NCI-H1048 (cell line): Measurements from ENCODE around the gene AGBL3.
A peak's percentile ranks its signal among the peaks of the same experiment; 100 is the strongest.
"Not testable (repeated sequence)": the region's sequence is repeated elsewhere in the genome, so short reads cannot be mapped to it uniquely, and the experiment has no call there.

Experiments
- DNase-seq: peaks from one replicate; lab custom pipeline; 2025; lab: John Stamatoyannopoulos, UW

Gene AGBL3

DNA sequence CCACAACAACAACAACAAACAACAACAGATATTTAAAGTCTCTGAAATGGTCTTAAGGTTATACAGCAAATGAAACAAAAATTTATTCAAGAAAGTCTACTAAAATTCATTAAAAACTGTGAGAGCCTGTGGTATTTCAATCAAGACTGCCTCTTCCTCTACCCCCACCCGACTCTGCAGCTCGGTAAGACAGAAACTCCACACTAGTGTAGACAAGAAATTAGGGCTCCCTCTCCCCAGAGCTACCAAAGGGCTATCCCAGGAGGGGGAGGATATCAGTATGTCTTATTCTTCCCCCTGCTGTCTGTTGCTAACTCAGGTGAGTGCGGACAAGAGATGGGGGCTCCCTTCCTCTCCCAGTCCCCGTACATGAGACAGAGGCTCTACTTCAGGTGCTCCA is 90.6 kb downstream of the AGBL3 start:
- DNase-seq, result no peak

DNA sequence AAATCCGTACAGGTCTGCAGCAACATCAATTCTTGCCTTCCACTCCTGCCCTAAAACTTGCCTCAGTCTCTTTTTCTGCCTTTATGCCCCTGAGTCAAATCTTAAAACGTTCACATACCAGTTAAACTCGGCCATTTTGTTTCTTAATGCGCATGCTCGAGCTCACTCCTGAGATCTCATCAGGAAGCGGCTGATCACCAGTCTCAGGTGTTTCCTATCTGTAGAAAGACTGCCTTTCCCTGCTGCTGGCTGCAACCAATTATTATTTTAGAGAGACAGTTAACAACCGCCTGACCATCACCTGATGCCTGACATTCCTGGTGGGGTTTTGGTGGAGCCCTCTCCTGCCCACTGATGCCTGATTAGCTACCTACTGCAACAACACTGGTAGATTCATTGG is 91.3 kb downstream of the AGBL3 start:
- DNase-seq, result no peak

DNA sequence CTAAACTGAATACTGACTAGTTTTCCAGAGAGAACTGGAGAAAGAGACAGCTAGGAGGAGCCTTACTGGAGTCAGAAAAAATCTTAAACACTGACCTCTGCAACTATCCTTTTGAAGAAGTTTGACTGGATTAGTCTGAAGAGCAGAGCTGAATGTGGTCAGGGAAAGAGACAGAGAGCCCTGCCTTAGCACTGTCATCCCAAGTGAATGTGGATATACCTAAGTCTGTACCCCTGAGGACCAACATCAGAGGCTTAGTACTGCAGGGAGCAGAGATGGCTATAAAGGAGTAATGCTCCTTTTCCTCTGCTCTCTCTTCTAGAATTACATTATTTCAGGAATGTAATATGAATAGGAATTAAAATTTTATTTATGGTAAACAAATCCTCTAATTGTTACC is 91.7 kb downstream of the AGBL3 start:
- no peak for DNase-seq

DNA sequence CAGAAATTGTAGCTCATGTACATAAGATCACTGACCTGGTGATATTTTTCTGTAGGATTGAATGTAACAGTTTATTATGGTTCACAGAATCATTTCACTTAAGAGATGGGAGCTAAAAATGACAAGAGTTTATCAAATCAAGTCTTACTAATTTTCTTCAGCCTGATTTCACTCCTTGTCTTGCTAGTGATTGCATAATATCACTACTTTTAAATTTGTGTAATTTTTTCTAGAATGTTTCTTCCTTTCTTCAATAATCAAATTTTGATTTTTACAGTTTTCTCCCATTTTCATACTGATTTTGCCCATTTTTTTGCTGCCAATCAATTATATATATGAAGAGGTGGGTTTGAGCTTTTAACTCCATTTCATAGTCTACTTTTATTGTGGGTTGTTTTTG is 92.8 kb downstream of the AGBL3 start:
- DNase-seq, result no peak

DNA sequence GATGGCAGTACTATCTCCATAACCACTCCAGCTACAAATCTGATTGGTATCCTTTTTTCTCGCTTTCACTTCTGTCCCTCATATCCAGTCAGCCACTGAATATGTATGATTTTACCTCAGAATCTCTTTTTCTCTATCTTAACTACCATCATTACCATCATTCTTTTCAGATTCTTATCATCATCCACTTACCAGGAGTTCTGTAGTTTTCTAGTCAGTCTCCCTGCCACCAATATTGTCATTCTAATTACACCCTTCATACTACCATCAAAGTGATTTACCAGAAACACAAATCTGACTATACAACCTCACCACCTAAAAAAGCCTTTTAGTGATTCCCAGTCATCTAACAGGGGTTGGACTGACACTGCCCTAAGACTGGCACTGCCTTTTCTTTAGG is 96.7 kb downstream of the AGBL3 start:
- no peak for DNase-seq

DNA sequence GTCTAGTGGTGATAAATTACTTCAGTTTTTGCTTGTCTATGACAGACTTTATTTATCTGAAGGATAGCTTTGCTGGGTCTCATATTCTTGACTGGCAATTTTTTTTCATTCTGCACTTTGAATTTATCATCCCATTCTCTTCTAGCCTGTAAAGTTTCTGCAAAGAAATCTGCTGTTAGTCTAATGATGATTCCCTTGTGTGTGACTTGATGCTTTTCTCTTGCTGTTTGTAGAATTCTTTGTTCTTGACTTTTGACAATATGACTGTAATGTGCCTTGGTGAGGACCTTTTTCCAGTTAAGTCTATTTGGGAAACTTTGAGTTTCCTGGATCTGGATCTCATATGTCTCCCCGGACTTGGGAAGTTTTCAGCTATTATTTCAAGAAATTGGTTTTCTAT is 102.3 kb downstream of the AGBL3 start:
- DNase-seq, result no peak

DNA sequence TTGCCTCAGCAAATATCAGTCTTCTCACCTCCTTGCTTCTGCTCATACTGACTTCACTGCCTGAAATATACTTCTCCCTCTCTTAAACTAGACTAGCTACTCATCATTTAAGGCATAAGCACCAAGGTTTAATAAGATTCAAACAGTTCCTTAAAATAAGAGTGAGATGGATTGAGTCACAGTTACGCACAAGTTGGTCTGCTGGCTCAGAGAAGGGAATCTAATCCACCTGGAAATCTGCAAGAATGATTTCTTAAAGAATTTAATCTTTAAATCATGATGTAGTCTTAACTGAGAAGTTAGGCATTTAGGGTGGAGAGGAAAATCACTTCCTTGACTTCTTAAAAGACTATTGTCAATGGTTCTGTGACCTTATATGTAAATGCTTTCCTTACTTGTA is 105.4 kb downstream of the AGBL3 start:
- no peak for DNase-seq

DNA sequence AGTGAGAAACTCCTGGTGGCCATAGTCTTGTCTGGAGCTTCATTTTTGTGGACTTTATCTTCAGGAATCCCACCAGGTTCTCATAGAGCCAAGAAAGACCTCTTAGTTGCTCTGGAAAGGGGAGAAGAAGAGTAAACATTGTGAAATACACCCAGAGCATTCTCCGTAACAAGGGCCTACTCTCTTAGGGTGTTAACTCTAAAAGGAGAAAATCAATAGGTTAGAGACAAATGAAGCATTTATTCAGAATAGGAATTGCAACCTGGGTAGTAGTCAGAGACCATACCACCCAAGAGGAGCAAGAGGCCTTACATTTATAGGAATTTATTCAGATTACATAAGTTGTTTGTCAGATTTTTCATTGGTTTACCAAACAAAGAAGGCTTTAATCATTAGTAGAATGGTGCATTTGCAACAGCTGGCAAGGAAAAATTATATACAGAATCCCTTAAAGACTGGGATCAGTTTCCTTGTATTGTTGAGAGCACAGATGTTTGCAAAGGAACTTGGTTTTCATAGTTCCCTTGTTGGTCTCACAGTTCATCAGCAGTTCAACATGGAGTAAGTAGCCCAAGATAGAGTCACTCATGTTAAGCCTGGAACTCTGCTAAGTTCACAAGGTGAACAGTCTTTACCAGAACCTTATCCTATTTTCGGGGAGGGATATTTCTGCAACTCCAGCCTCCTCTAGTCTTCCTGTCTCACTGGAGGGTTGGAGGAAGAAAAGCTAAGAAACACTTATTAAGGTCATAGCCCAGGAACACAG is 108.3 kb downstream of the AGBL3 start:
- DNase-seq, result no peak

DNA sequence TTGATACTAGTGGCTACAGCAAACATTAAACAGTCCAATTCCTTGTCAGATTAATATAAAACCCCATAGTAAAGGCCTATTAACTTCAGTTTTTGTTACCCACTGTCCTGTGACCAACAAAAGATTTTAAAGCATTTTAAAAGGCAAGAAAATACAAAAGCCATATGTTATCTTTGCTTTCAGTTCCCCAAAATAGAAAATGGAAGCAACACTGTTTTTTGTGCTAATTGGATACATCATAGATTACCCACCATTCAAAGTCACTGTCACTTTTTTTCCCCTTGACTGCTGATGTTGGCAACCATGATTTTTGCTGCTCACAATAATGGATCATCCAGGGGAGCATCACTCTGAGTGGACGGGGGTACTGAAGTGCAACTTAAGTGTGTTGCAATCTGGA is 109.1 kb downstream of the AGBL3 start:
- no peak for DNase-seq

DNA sequence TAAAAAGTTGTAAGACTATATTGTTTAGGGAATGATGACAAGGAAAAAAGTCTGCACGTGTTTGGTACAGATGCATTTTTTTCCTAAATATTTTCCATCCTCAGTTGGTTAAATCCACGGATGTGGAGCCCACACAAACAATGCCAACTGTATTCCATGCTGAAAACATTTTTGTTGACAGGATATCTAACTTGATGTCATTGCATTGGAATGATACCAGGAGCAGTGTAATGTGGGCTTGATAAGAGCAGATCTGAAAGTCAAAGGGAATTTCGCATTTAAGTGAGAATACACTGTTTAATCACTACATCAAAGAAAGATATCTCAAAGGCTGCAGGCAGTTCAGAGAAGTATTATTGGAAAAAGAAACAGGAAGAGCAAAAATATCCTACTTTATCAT is 112.1 kb downstream of the AGBL3 start:
- no peak for DNase-seq

DNA sequence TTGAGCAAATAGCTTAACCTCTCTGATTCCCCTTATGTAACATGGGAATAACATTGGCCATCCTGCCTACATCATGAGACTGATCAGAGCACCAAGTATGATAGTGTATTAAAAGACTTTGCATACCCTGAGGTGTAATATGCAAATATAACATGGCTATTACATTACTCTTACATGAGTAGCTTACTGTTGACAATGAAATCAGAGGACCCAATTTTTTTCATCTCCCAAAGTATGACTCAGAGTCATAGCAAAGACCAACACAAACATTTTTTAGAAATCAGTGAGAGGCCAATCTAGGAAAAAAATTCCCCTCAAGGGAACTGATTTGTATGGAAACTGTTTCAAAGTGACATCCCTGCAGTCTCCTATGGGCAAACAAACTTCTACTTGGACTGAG is 114.5 kb downstream of the AGBL3 start:
- DNase-seq, result peak; percentile 51

DNA sequence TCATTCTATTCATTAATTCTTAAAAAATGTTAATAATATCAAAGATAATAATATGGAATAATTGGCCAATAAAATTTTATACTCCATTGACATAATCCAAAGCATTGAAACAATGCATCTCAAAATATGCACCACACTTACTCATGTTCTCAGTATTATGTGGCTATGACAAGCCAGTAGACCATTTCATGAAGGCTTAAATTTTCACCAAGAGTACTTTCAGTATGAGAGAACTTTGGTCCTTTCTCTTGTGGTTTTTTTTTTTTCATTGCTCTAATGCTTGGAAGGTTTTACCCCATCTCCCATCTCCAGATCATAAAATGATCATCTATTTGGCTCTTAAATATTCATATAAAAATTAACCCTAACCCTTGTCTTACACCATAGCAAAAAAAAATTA is 116.1 kb downstream of the AGBL3 start:
- DNase-seq, result no peak

DNA sequence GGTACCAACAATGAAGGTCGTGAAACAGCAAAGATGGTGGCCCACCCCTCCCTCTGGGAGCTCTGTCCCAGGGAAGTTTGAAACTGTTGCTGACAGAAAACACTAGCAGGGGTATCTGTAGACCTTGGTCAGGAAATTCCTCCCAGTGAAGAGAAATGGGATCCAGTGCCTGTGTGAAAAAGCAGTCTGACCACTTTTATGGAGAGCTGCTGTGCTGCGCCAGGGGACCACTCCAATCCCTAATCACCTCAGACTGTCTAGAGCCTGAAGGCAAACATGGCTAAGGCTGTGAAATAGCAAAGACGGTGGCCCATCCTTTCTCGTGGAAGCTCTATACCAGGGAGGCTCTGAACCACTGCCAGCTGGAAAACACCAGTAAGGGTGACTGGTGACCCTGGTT is 123.3 kb downstream of the AGBL3 start:
- no peak for DNase-seq

DNA sequence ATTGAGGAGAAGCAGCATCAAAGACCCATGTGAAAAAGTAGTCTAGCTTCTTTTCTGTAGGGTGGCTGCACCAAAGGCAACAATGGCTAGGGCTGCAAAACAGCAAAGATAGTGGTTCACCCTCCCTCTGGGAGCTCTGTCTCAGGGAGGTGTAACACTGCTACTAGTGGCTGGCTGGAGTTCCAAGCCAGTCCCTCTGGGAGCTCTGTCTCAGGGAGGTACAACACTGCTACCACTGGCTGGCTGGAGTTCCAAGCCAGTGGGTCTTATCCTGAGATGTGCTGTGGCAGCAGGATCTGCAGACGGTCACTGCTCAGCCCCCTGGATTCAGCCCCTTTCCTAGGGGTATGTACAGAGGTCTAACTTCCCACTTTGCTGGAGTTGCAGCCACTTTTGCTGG is 123.7 kb downstream of the AGBL3 start:
- DNase-seq, result no peak

DNA sequence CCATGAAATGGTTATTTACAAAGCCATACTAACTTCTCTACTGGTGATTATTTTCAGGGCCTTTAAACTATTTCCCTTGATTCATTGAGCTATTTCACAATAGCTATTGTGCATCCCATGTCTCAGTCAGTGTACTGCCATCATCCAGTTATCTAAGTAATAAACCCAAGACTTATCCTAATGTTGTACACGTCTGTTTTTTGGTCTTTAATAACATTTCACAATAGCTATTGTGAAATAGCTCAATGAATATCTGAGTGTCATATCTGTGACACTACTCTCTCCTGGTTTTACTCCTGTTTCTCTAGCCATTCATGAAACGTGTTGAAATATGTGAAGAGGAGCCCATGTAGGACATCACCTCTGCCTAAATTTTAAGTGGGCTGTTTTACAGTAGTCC is 125.1 kb downstream of the AGBL3 start:
- DNase-seq, result no peak

DNA sequence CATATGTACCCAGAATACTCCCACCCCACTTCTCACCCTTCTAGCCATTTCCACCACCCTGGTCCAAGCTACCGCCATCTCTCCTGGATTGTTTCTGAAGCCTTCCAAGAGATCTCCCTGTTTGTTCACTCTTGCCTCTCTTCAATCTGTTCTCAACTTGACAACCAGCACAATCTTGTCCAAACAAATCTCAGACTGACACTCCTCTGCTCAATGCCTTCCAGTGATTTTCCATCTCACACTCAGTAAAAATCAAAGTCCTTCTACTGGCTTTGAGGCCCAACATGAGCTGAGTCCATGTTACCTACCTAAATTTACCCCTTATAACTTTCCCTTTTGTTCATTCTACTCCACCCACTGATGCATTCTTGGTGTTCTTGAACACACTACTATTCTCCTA is 128.3 kb downstream of the AGBL3 start:
- DNase-seq, result no peak

DNA sequence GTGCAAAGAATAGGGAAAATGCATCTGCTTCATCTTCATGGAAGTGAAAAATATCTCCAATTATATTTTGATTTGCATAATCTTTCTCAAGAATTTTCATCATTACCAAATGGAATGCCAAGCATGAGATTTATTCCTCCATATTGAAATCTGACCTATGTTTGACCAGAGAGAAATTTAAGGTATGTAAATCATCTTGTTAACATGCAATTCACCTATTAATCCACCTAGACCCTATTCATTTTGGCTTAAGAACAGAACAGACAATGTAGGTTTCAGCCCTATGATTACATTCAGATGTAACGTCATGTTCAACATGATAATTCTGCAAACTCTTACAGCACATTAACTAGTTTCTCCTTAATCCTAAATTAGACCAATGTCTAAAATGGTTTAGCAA is 130.8 kb downstream of the AGBL3 start:
- DNase-seq, result peak; percentile 33

DNA sequence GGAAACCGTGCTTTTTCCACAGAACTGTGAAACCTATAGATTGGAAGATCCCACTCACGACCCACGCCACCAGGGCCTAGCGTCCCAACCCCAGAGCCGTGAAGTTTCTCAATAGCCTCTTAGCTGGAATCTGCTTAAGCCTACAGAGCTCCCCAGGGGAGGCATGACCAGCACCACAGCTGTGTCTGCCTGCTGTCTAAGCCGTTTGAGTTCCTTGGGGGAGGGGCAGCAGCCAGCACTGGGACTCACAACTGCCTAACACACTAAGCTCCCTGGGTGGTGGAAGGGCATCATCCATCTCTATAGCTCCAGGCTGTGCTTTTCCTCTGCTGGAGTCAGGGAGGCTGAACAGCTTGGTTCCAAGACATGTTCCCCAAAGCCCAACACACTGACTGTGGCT is 135.6 kb downstream of the AGBL3 start:
- DNase-seq, result no peak

DNA sequence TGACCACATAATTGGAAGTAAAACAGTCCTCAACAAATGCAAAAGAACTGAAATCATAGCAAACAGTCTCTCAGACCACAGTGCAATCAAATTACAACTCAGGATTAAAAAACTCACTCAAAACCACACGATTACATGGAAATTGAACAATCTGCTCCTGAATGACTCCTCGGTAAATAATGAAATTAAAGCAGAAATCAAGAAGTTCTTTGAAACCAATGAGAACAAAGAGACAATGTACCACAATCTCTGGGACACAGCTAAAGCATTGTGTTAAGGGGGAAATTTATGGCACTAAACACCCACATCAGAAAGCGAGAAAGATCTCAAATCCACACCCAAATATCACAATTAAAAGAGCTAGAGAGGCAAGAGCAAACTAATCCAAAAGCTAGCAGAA is 138.3 kb downstream of the AGBL3 start:
- not testable (repeated sequence) for DNase-seq

DNA sequence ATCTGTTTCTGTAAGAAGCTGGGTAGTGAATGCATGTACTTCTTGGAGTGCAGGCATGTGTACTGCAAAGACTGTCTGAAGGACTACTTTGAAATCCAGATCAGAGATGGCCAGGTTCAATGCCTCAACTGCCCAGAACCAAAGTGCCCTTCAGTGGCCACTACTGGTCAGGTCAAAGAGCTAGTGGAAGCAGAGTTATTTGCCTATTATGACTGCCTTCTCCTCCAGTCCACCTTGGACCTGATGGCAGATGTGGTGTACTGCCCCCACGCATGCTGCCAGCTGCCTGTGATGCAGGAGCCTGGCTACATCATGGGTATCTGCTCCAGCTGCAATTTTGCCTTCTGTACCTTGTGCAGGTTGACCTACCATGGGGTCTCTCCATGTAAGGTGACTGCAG is 142.6 kb downstream of the AGBL3 start:
- no peak for DNase-seq

DNA sequence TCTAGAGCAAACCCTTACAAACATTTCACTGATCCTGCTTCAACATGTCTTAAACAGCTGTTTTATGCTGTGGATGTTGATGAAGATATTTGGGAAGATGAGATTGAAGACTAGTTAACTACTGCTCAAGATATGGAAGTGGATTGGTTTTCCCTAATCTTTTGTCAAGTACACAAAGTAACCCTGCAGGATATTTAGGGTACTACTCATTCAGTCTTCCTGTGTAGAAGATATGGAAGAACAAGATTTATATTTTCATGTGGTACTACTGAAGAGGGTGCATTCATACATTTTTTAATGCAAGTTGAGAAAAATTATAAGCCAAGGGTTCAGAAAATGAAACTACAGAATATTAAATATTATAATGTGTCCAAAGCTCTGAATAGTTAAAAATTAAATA is 143.3 kb downstream of the AGBL3 start:
- no peak for DNase-seq

DNA sequence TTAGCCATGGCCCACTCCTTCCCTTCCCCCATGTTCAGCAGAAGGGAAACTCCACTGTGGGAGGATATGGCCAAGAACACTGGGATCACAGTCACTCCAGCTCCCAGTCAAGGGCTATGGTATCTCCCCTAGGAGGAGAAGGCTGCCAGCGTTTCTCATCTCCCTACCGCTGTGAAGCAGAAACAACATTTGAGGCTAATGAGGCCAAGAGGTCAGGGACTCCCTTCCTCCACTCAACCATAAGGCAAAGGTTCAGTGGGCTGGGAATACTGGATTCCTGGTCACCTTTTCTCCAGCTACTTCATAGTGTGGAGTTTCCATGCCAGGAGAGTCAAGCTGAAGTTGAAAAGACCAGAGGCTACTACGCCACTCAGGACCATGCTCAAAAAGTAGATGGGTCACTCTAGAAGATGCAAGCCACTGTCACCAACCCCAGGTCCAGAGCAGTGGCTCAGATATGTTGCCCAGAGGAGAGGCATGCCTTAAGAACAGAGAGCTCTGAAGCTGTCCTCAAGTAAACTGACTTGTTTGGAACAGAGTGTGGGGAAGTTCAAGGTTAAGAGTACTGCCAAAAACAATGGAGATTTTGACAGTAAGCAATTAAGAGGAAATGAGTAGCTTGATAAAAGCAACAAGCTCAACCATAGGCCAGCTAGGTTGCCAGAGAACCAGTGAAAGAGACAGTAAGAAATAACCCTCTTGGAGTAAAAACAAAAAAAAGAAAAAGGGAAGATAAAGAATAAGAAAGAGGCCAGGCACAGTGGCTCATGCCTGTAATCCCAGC is 157.8 kb downstream of the AGBL3 start:
- DNase-seq, result no peak

DNA sequence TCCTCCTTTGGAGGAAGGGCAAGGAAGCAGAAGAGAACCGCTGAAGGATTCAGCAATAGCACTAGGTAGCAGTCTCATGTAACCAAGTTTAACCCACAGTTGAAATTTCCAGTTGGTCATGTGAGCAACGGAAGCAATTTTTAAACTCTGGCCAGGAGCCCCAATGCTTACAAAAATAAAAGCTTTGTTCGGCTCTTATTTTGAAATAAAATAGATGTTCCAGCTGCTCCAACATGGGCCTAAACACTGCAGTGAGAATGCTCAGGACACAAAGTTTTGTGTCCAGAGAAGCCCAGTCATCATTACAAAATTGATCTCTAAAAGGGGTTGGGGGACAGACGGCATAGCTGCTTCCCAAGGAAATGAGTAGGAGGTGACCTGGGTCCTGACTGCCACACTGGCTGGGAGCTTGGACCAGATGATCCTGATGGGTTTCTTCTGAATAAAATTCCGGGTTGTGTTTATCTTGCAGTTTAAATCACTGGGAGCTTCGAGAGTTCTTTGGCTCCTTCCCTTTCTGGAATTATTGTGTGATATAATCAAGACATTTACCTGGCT is 161.1 kb downstream of the AGBL3 start:
- no peak for DNase-seq
